H1 (cell line): Measurements from ENCODE around the gene TAF11L3.

Source experiments
- ATF2 ChIP-seq: IDR thresholded peaks from 2 replicates; pipeline ENCODE4 v1.6.1; 2012; ENCODE audit warnings: low read length, inconsistent platforms
- CBX5 ChIP-seq: fragments of 300-800, 300-1000 bp; sonication (generic); IDR thresholded peaks from 2 replicates; pipeline ENCODE4 v1.7.1; 2016; ENCODE audit warnings: antibody characterized with exemption, low read length, low read depth
- EP300 ChIP-seq, 2 experiments: IDR thresholded peaks; 1 replicate in 1 of 2; 2 replicates in 1 of 2; pipeline ENCODE4 v1.6.1; 2011 to 2012; ENCODE audit warnings: low read depth in 2 of 2, low read length in 2 of 2, mild to moderate bottlenecking in 2 of 2, borderline replicate concordance in 1 of 2, inconsistent platforms in 1 of 2, moderate library complexity in 1 of 2
- EZH2 ChIP-seq: fragments of 200-600 bp; sonication (generic); IDR thresholded peaks from 2 replicates; pipeline ENCODE4 v1.7.1; 2012; ENCODE audit warnings: low read depth, mild to moderate bottlenecking, moderate library complexity, low read length, inconsistent platforms; ENCODE audit not compliant: severe bottlenecking
- POLR2A ChIP-seq, 2 experiments: IDR thresholded peaks; 1 replicate in 1 of 2; 2 replicates in 1 of 2; pipeline ENCODE4 v1.6.1; 2011; ENCODE audit warnings: low read depth in 2 of 2, low read length in 2 of 2, mild to moderate bottlenecking in 2 of 2; ENCODE audit errors: control extremely low read depth in 1 of 2
- POLR2AphosphoS5 ChIP-seq: IDR thresholded peaks from 2 replicates; pipeline ENCODE4 v1.6.1; 2011; ENCODE audit warnings: low read depth, low read length
- SRF ChIP-seq: IDR thresholded peaks from 2 replicates; pipeline ENCODE4 v1.6.1; 2011; ENCODE audit warnings: mild to moderate bottlenecking, low read depth, low read length, moderate library complexity
- TCF12 ChIP-seq: IDR thresholded peaks from 2 replicates; pipeline ENCODE4 v1.6.1; 2011; ENCODE audit warnings: low read depth, mild to moderate bottlenecking, low read length
- TF ChIP-seq, protein P1 (sequence below), 3 experiments: IDR thresholded peaks; 1 replicate in 2 of 3; 2 replicates in 1 of 3; pipeline versions ENCODE4 v1.5.1 to v1.6.1; 2011; ENCODE audit warnings: low read length in 3 of 3, mild to moderate bottlenecking in 3 of 3, inconsistent platforms in 2 of 3, low read depth in 1 of 3, moderate library complexity in 1 of 3; ENCODE audit not compliant: insufficient read depth in 1 of 3; ENCODE audit errors: control extremely low read depth in 1 of 3
- TF ChIP-seq, protein P2 (sequence below): IDR thresholded peaks from 2 replicates; pipeline ENCODE4 v1.6.1; 2012; ENCODE audit warnings: inconsistent platforms

DNA sequence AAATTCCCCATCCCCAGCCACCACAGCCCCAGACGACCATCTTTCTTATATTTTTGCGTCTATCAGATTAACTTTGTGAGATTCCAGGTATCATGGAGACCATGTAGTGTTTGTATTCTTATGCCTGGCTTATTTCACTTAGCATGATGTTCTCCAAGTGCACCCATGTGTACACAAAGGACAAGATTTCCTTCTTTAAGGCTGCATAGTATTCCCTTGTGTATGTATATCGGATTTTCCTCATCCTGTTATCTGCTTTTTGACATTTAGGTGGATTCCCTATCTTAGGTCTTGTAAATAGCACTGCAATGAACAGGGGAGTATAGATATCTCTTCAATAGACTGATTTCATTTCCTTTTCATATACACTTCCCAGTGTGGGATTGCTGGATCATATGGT lies 25.4 kb upstream of the TAF11L3 start:
- TF ChIP-seq TCF12 (no peak), EZH2 (no peak), POLR2AphosphoS5 (no peak), ATF2 (no peak), POLR2A (IDR thresholded peaks at IDR 0.05; ENCODE audit: control extremely low read depth in 1 of 2, low read depth in 2 of 2, low read length in 2 of 2) (no peak), SRF (no peak), EP300 (IDR thresholded peaks at IDR 0.05; ENCODE audit: borderline replicate concordance in 1 of 2, low read depth in 2 of 2, low read length in 2 of 2) (no peak), CBX5 (no peak)
- TF ChIP-seq, protein P1, sequence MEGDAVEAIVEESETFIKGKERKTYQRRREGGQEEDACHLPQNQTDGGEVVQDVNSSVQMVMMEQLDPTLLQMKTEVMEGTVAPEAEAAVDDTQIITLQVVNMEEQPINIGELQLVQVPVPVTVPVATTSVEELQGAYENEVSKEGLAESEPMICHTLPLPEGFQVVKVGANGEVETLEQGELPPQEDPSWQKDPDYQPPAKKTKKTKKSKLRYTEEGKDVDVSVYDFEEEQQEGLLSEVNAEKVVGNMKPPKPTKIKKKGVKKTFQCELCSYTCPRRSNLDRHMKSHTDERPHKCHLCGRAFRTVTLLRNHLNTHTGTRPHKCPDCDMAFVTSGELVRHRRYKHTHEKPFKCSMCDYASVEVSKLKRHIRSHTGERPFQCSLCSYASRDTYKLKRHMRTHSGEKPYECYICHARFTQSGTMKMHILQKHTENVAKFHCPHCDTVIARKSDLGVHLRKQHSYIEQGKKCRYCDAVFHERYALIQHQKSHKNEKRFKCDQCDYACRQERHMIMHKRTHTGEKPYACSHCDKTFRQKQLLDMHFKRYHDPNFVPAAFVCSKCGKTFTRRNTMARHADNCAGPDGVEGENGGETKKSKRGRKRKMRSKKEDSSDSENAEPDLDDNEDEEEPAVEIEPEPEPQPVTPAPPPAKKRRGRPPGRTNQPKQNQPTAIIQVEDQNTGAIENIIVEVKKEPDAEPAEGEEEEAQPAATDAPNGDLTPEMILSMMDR (IDR thresholded peaks at IDR 0.05; ENCODE audit: control extremely low read depth in 1 of 3, insufficient read depth in 1 of 3, low read depth in 1 of 3, low read length in 3 of 3) = no peak
- TF ChIP-seq, protein P2, sequence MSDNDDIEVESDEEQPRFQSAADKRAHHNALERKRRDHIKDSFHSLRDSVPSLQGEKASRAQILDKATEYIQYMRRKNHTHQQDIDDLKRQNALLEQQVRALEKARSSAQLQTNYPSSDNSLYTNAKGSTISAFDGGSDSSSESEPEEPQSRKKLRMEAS = no peak
